Adrenal gland (tissue), 12 donors: ENCODE results near the gene BCAR3. TPM values are rescaled to one million over a fixed set of nuclear protein-coding genes. Genes with fewer than 3 reads are reported as not detected.

Experiments used
- DNase-seq, 7 donors: peaks; one replicate each; pipeline ENCODE4 v3.0.0-alpha.2; 2019 to 2020
- H3K27ac ChIP-seq, 5 donors: fragments of 200-600 bp; sonication (generic) in 4 of 5; 1 replicate in 3 of 5; 2 replicates in 2 of 5; pipeline versions ENCODE4 v1.5.1 to v1.8.0; 2016 to 2020; ENCODE audit warnings: mild to moderate bottlenecking in 1 of 5
- H3K27me3 ChIP-seq: fragments of 200-600 bp; 2 replicates; pipeline ENCODE4 v1.8.0; 2021
- H3K36me3 ChIP-seq, 2 donors: fragments of 200-600 bp; replicated peaks in 1 of 2; 1 replicate in 1 of 2; 2 replicates in 1 of 2; pipeline versions ENCODE4 v1.5.1 to v1.8.0; 2018 to 2022
- H3K4me1 ChIP-seq, 2 donors: fragments of 200-600 bp; replicated peaks in 1 of 2; 1 replicate in 1 of 2; 2 replicates in 1 of 2; pipeline versions ENCODE4 v1.5.1 to v1.8.0; 2018 to 2021
- H3K4me3 ChIP-seq, 4 donors: fragments of 200-600 bp; sonication (generic) in 3 of 4; one replicate each; pipeline ENCODE4 v1.5.1; 2016 to 2018
- H3K9me3 ChIP-seq, 3 donors: fragments of 200-600 bp; sonication (generic) in 1 of 3; replicated peaks in 1 of 3; 1 replicate in 2 of 3; 2 replicates in 1 of 3; pipeline versions ENCODE4 v1.5.1 to v1.8.0; 2016 to 2021
- POLR2A ChIP-seq, 2 donors: fragments of 450-650 bp; IDR thresholded peaks; one replicate each; pipeline ENCODE4 v1.6.1; 2017; ENCODE audit warnings: antibody characterized with exemption in 2 of 2, mild to moderate bottlenecking in 2 of 2, moderate library complexity in 1 of 2
- WGBS, 4 donors: extraction: QIAGEN DNeasy Blood & Tissue Kit in 2 of 4; methylation state at CpG; one replicate each; pipeline versions ENCODE4 v1.1.5 to v1.1.7; 2013 to 2017; 5-methylcytosine and 5-hydroxymethylcytosine counted together
- intact Hi-C, 2 donors: fragments of 100-400 bp; cut with DNase I; formaldehyde crosslinking; loops; one replicate each; pipeline versions ENCODE4 v1.14.1 to v1.15.0; 2022 to 2023
- polyA plus RNA-seq, 3 donors: library from polyadenylated mRNA; stranded (reverse); fragments of 200-250 nt in 2 of 3; fragments of 350-450 nt in 1 of 3; fragmentation: Illumina TruSeq in 1 of 3; extraction: RNeasy Lipid Tissue Mini Kit (QIAGEN cat#74804) in 1 of 3; gene quantifications; one replicate each; pipeline ENCODE4 v1.2.3, GENCODE V29; 2013 to 2014
- total RNA-seq, 9 donors: library from RNA; depleted of rRNA in 4 of 9; stranded (reverse); fragments of >200 nt in 4 of 9; fragments of 120-200 nt in 1 of 9; fragmentation: NEBNext Ultra II Directional in 1 of 9; extraction: Animal tissue kit (Norgen Biotek cat#: 25700) in 1 of 9; gene quantifications; one replicate each; pipeline versions ENCODE4 v1.1.0 to v1.2.4, GENCODE V29; 2013 to 2023
- TF ChIP-seq, protein P1 (sequence below), 6 experiments: fragments of 450-650 bp in 4 of 6; fragments of 200-600 bp in 2 of 6; sonication (generic) in 1 of 6; IDR thresholded peaks; 1 replicate in 5 of 6; 2 replicates in 1 of 6; pipeline versions ENCODE4 v1.5.1 to v1.8.0; 2016 to 2021; ENCODE audit warnings: antibody characterized with exemption in 6 of 6, mild to moderate bottlenecking in 2 of 6, moderate library complexity in 1 of 6
- donor health status: healthy with polysubstance abuse.
- donor health status: Bipolar disorder and iron deficiency.
- donor health status: DM: yes; HTN: yes; CAD: no.
- donor health status: DM: no; HTN: no; CAD: no.
- donor health status: DM: no; HTN: no; CAD: no.
- donor health status: DM: yes; HTN: yes; CAD: no.

The BCAR3 gene
- total and polyA plus RNA-seq, 12 donors: 6.5 to 31.6 (median 23.9) TPM

- Histone ChIP-seq H3K4me1 (peaks cover 16 to 46% of the 10 kb centered on the region in 2 donors), H3K27ac (peak overlapping the region in 3 of 5 donors; percentile 49 to 79 (median 78)), H3K9me3 (no peaks in the 10 kb centered on the region), H3K4me3 (no peak overlapping the region), H3K36me3 (no peaks in the 10 kb centered on the region), H3K27me3 (no peaks in the 10 kb centered on the region)
- intact Hi-C loops: no loop called here
- TF ChIP-seq, protein P1, sequence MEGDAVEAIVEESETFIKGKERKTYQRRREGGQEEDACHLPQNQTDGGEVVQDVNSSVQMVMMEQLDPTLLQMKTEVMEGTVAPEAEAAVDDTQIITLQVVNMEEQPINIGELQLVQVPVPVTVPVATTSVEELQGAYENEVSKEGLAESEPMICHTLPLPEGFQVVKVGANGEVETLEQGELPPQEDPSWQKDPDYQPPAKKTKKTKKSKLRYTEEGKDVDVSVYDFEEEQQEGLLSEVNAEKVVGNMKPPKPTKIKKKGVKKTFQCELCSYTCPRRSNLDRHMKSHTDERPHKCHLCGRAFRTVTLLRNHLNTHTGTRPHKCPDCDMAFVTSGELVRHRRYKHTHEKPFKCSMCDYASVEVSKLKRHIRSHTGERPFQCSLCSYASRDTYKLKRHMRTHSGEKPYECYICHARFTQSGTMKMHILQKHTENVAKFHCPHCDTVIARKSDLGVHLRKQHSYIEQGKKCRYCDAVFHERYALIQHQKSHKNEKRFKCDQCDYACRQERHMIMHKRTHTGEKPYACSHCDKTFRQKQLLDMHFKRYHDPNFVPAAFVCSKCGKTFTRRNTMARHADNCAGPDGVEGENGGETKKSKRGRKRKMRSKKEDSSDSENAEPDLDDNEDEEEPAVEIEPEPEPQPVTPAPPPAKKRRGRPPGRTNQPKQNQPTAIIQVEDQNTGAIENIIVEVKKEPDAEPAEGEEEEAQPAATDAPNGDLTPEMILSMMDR (IDR thresholded peaks at IDR 0.05): no peak
- TF ChIP-seq POLR2A (IDR thresholded peaks at IDR 0.05): no peak
- WGBS, 4 donors: 69 to 84% (median 78%) methylated on average over 8 of the region's 8 CpGs
- peak in 1 of 7 donors; percentile 56 for DNase-seq
Measured at GRCh38 chr1:93616221-93616995, 65.2 kb downstream of the BCAR3 start.

- TF ChIP-seq, protein P1 (IDR thresholded peaks at IDR 0.05): no peak
- TF ChIP-seq POLR2A (IDR thresholded peaks at IDR 0.05): no peak
- intact Hi-C loops: no loop called here
- H3K27me3 ChIP-seq: no peaks in the 10 kb centered on the region
- peaks cover 16 to 46% of the 10 kb centered on the region in 2 donors for H3K4me1 ChIP-seq
- no peaks in the 10 kb centered on the region for H3K9me3 ChIP-seq
- no peaks in the 10 kb centered on the region for H3K36me3 ChIP-seq
- DNase-seq: peak in 1 of 7 donors; percentile 49
- peak overlapping the region in 2 of 5 donors; percentile 3 to 79 for H3K27ac ChIP-seq
- no peak overlapping the region for H3K4me3 ChIP-seq
- WGBS, 4 donors: 72 to 88% (median 79%) methylated on average over 6 to 10 of the region's 10 CpGs
Measured at GRCh38 chr1:93615582-93616150, 66.0 kb downstream of the BCAR3 start.

DNA sequence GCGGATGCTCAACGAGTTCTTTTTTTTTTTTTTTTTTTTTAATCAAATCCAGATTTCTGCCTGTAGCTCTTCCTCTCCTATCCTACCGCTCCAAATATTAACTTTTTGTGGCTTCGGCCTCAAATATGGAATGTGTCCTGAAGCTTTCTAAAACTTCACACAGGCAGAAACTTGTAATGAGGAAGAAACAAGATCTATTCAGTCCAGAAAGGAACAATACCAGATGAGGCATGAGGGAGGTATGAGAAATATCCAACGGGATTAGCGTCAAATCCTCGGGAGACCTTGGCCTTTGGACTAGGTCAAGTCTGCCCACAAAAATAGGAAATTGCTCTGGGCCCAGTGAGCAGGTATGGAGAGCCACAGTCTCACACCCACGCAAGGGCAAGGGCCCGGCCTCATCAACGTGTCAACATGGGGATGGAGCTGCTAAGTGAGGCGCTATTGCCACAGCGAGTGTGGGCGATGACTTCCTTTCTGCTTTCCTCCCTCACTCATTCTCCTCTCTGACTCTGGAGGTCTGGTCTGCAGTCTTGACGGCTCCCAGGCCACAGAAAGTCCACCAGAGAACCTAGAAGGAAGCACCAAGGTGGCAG, 66.6 kb downstream of the BCAR3 start:
- no peak for TF ChIP-seq POLR2A (IDR thresholded peaks at IDR 0.05)
- TF ChIP-seq, protein P1 (IDR thresholded peaks at IDR 0.05): no peak
- Histone ChIP-seq H3K27ac (peak overlapping the region in 2 of 5 donors; percentile 3 to 79), H3K36me3 (no peaks in the 10 kb centered on the region), H3K4me3 (no peak overlapping the region), H3K27me3 (no peaks in the 10 kb centered on the region), H3K4me1 (peaks cover 16 to 46% of the 10 kb centered on the region in 2 donors), H3K9me3 (no peaks in the 10 kb centered on the region)
- intact Hi-C loops: no loop called here
- peak in 1 of 7 donors; percentile 48 for DNase-seq
- WGBS, 4 donors: 81 to 90% (median 87%) methylated on average over 13 to 14 of the region's 14 CpGs

DNA sequence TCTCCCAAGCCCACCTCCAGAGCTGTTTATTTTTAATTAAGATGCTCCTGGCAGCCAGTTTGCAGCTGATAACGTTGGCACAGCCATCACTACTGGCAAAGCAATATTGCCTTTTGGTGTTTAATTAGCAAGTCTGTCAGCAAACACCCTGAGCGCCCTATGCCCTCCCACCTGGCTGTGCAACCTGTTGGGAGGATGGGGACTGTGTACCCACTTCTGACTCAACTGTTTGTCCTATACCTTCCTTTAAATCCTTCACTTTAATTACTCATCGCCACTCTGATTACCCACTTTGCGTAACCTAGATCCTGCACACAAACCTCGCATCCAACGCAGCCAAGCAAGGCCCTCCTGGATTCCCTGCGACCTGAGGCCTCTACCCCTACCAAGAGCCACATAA, 67.1 kb downstream of the BCAR3 start:
- peak overlapping the region in 3 of 5 donors; percentile 9 to 64 (median 49) for H3K27ac ChIP-seq
- WGBS, 4 donors: 83 to 90% (median 89%) methylated on average over 7 of the region's 7 CpGs
- H3K27me3 ChIP-seq: no peaks in the 10 kb centered on the region
- no peaks in the 10 kb centered on the region for H3K9me3 ChIP-seq
- TF ChIP-seq, protein P1 (IDR thresholded peaks at IDR 0.05): no peak
- no peak for TF ChIP-seq POLR2A (IDR thresholded peaks at IDR 0.05)
- H3K4me3 ChIP-seq: no peak overlapping the region
- H3K4me1 ChIP-seq: peaks cover 16 to 46% of the 10 kb centered on the region in 2 donors
- intact Hi-C loops: no loop called here
- no peaks in the 10 kb centered on the region for H3K36me3 ChIP-seq
- peak in 1 of 7 donors; percentile 42 for DNase-seq
